AG20443 (cell line): ENCODE results near the gene EML4.

ENCODE experiments used
- DNase-seq: peaks from one replicate; pipeline ENCODE4 v3.0.0; 2012; ENCODE audit warnings: low spot score, mixed read lengths

EML4 gene

GRCh38 chr2:42300527-42300926, 131.4 kb downstream of the EML4 start:
- DNase-seq = no peak

GRCh38 chr2:42303252-42303651, 134.1 kb downstream of the EML4 start:
- DNase-seq = no peak

- no peak for DNase-seq
Measured at GRCh38 chr2:42304059-42304713, 135.0 kb downstream of the EML4 start.

DNA sequence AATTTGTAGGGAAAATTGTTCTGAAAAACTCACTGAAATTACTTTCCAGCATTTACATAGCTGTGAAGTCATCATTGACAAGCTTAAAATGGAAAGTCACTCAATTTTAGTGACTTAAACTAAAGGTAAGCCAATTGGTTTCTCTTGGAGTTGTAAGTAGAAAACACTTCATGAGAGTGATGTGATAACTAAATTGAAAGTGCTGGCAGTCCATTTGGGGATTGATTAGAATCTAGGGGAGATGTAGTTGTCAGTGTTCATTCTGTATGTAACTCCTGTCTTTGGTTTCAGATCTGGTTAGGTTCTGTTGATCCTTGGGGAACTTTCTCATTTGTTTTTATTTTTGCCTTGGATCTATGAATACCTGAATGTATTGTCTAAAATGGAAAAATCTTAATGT, 138.0 kb downstream of the EML4 start:
- DNase-seq = no peak

GRCh38 chr2:42309366-42309765, 140.2 kb downstream of the EML4 start:
- DNase-seq = no peak

DNA sequence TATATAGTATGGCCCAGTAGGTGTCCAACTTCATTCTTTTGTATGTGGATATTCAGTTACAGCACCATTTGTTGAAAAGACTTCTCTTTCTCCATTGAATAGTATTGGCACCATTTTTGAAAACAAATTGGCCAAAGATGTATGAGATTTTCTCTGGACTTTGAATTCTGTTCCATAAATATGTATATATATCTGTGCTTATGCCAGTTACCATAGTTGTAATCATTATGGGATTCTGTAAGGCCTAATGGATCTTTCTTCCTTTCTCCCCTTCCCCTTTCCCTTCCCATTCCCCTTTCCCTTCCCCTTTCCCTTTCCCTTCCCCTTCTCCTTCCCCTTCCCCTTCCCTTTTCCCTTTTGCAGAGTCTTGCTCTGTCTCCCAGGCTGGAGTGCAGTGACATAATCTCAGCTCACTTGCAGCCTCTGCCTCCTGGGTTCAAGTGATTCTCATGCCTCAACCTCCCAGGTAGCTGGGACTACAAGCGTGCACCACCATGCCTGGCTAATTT, 140.9 kb downstream of the EML4 start:
- DNase-seq = no peak

- DNase-seq = no peak
Measured at GRCh38 chr2:42312106-42312505, 143.0 kb downstream of the EML4 start.

GRCh38 chr2:42314892-42315468, 145.8 kb downstream of the EML4 start:
- peak; percentile 82 for DNase-seq

- DNase-seq = no peak
Measured at GRCh38 chr2:42315844-42316470, 146.8 kb downstream of the EML4 start.

GRCh38 chr2:42316910-42317309, 147.8 kb downstream of the EML4 start:
- DNase-seq = no peak

DNA sequence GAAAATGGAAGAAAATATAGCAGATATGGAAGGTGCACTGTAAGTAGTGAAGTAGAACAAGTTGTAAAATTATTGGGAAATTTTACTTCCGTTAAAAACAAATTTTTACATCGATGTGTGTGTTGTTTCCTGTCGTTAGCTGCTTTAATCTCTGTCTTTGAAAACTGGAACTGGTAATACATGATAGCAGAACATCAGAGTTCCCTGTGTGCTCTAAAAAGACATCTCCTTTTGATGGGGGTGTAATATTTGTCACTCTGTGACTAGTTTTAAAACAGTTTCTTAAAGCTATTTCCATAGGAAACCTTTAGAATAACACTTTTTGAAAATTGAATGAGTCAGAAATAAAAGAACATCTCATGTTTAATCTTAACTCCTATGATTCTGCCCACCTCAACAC, 148.3 kb downstream of the EML4 start:
- no peak for DNase-seq

GRCh38 chr2:42317945-42318344, 148.8 kb downstream of the EML4 start:
- DNase-seq = no peak

GRCh38 chr2:42319265-42319664, 150.1 kb downstream of the EML4 start:
- DNase-seq = no peak

DNA sequence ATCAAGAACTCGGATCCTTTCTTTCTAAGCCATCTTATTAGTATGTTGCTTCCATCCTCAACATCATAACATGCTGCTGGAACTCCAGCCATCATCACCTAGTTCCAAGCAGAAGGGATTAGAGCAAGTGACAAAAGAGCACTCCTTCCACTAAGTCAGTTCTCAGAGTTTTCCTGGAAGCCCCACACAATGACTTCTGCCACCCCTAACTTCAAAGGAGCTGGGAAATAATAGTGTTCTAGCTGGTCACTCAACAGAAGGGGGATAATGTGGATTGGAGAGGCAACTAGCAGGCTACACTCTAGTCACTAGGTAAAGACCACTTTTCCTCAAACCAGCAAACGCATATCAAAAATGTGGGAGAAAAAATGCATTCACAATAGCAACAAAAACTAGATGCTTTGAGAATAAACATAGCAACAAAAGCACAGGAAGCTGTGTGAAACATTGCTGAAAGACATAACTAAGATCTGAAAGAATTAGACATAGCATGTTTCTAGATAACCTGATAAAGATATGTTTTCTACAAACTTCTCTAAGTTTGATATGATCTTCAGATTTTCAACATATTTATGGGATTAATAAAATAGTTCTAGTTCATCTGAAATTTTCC, 152.4 kb downstream of the EML4 start:
- no peak for DNase-seq

DNA sequence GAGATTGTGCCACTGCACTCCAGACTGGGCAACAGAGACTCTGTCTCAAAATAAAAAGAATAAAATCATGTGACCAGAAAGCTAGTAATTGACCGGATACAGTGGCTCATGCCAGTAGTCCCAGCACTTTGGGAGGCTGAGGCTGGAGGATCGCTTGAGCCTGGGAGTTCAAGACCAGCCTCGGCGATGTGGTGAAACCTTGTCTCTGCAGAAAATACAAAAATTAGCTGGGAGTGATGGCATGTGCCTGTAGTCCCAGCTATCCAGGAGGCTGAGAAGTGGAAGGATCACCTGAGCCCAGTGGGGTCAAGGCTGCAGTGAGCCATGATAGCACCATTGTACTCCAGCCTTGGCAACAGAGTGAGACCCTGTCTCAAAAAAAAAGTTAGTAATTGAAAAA, 155.1 kb downstream of the EML4 start:
- no peak for DNase-seq

GRCh38 chr2:42324949-42325348, 155.8 kb downstream of the EML4 start:
- DNase-seq = no peak

GRCh38 chr2:42325609-42326008, 156.5 kb downstream of the EML4 start:
- DNase-seq = no peak

DNA sequence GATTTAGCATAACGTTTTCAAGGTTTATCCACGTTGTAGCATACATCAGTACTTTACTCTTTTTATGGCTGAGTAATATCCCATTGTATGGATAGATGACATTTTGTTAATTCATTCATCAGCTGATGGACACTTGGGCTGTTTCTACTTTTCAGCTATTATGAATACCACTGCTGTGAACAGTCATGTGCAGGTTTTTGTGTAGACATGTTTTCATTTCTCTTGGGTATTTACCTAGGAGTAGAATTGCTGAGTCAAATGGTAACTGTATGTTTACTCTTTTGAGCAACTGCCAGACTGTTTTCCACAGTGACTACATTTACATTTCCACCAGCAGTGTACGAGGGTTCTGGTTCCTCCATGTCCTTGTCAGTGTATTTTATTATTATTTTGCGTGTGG, 158.0 kb downstream of the EML4 start:
- no peak for DNase-seq

- peak; percentile 38 for DNase-seq
Measured at GRCh38 chr2:42328148-42328833, 159.1 kb downstream of the EML4 start.

GRCh38 chr2:42328923-42329322, 159.8 kb downstream of the EML4 start:
- no peak for DNase-seq

DNA sequence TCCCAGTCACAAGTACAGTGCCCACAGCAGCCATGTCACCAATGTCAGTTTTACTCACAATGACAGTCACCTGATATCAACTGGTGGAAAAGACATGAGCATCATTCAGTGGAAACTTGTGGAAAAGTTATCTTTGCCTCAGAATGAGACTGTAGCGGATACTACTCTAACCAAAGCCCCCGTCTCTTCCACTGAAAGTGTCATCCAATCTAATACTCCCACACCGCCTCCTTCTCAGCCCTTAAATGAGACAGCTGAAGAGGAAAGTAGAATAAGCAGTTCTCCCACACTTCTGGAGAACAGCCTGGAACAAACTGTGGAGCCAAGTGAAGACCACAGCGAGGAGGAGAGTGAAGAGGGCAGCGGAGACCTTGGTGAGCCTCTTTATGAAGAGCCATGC, 160.6 kb downstream of the EML4 start:
- no peak for DNase-seq

GRCh38 chr2:42331569-42332284, 162.6 kb downstream of the EML4 start:
- no peak for DNase-seq
